IMR-90 (cell line): ENCODE measurements around the gene KLHL25. TPM values are rescaled to one million over a fixed set of nuclear protein-coding genes. Genes with fewer than 3 reads are reported as not detected.

Experiments
- ATAC-seq: fragments of 200-7000 bp; cut with Tn5 transposase; 2 replicates; pipeline ENCODE4 v1.9.1; 2020; ENCODE audit warnings: low read depth, mild to moderate bottlenecking, moderate library complexity
- BruUV-seq: library from RNA; stranded (reverse); fragments of 400-500 nt; replicated peaks from 2 replicates; lab custom pipeline; 2021; lab: Mats Ljungman, UMichigan
- CTCF ChIA-PET: fragments of 300-600 bp; formaldehyde crosslinking; extraction: SDS; loops from one replicate; lab custom pipeline; 2021; ENCODE audit warnings: antibody characterized with exemption; lab: Yijun Ruan, JAX
- POLR2A ChIA-PET: fragments of 300-600 bp; sonication (Branson Sonifier 250); formaldehyde crosslinking; loops from one replicate; lab custom pipeline; 2022; ENCODE audit warnings: antibody characterized with exemption; ENCODE audit not compliant: unreplicated experiment; lab: Charles Lee
- DNase-seq: peaks from one replicate; pipeline ENCODE4 v3.0.0; 2013
- H2AFZ ChIP-seq: replicated peaks from 2 replicates; pipeline ENCODE3; 2013; ENCODE audit warnings: low read length, mild to moderate bottlenecking; ENCODE audit not compliant: poor library complexity
- H2AK5ac ChIP-seq: 2 replicates; pipeline ENCODE4 v1.6.1; 2013; ENCODE audit warnings: low read depth, low read length, inconsistent platforms
- H2AK9ac ChIP-seq: replicated peaks from 2 replicates; pipeline ENCODE3; 2013; ENCODE audit warnings: mild to moderate bottlenecking, low read depth, low read length, moderate library complexity; ENCODE audit not compliant: poor library complexity
- H2BK120ac ChIP-seq: 2 replicates; pipeline ENCODE4 v1.6.1; 2013; ENCODE audit warnings: low read depth, low read length, inconsistent platforms
- H2BK15ac ChIP-seq: 3 replicates; pipeline ENCODE4 v1.6.1; 2013; ENCODE audit warnings: low read depth, low read length, inconsistent platforms
- H2BK20ac ChIP-seq: 2 replicates; pipeline ENCODE4 v1.6.1; 2013; ENCODE audit warnings: low read depth, mild to moderate bottlenecking, inconsistent platforms, low read length, moderate library complexity
- H2BK5ac ChIP-seq: 2 replicates; pipeline ENCODE4 v1.6.1; 2013; ENCODE audit warnings: mild to moderate bottlenecking, low read depth, low read length, inconsistent platforms; ENCODE audit not compliant: poor library complexity, severe bottlenecking
- H3K14ac ChIP-seq: replicated peaks from 2 replicates; pipeline ENCODE4 v1.6.1; 2013; ENCODE audit warnings: low read depth, low read length, inconsistent platforms
- H3K18ac ChIP-seq: 2 replicates; pipeline ENCODE4 v1.6.1; 2013; ENCODE audit warnings: low read depth, low read length, control low read depth
- H3K23ac ChIP-seq: 2 replicates; pipeline ENCODE4 v1.6.1; 2013; ENCODE audit warnings: low read depth, low read length, inconsistent platforms
- H3K27ac ChIP-seq: 2 replicates; pipeline ENCODE4 v1.5.1; 2013; ENCODE audit warnings: mild to moderate bottlenecking, control low read depth, low read length; ENCODE audit not compliant: insufficient read depth
- H3K27me3 ChIP-seq: 2 replicates; pipeline ENCODE4 v1.6.1; 2013; ENCODE audit warnings: low read length; ENCODE audit not compliant: control insufficient read depth, insufficient read depth
- H3K36me3 ChIP-seq: 2 replicates; pipeline ENCODE4 v1.6.1; 2013; ENCODE audit warnings: low read length, mixed read lengths; ENCODE audit not compliant: control insufficient read depth, insufficient read depth
- H3K4ac ChIP-seq: 2 replicates; pipeline ENCODE4 v1.6.1; 2013; ENCODE audit warnings: low read depth, low read length, inconsistent platforms
- H3K4me1 ChIP-seq: 2 replicates; pipeline ENCODE4 v1.6.1; 2013; ENCODE audit warnings: low read length, mixed read lengths; ENCODE audit not compliant: control insufficient read depth, insufficient read depth
- H3K4me2 ChIP-seq: 2 replicates; pipeline ENCODE4 v1.6.1; 2013; ENCODE audit warnings: low read depth, mild to moderate bottlenecking, control low read depth, low read length, moderate library complexity
- H3K4me3 ChIP-seq: 2 replicates; pipeline ENCODE4 v1.5.1; 2013; ENCODE audit warnings: low read depth, mild to moderate bottlenecking, control low read depth, low read length, moderate library complexity; ENCODE audit not compliant: insufficient read depth
- H3K56ac ChIP-seq: 2 replicates; pipeline ENCODE4 v1.6.1; 2013; ENCODE audit warnings: low read length, inconsistent platforms; ENCODE audit not compliant: insufficient read depth; ENCODE audit errors: extremely low read depth
- H3K79me1 ChIP-seq, 2 experiments: 2 replicates each; pipeline ENCODE4 v1.6.1; 2013; ENCODE audit warnings: low read length in 2 of 2, inconsistent platforms in 1 of 2, low read depth in 1 of 2
- H3K9ac ChIP-seq: 2 replicates; pipeline ENCODE4 v1.6.1; 2013; ENCODE audit warnings: low read depth, low read length, control low read depth
- H3K9me1 ChIP-seq: 2 replicates; pipeline ENCODE4 v1.6.1; 2013; ENCODE audit warnings: low read length, inconsistent platforms; ENCODE audit not compliant: insufficient read depth
- H3K9me3 ChIP-seq: 2 replicates; pipeline ENCODE4 v1.6.1; 2013; ENCODE audit warnings: low read length; ENCODE audit not compliant: control insufficient read depth, insufficient read depth
- H4K20me1 ChIP-seq: 2 replicates; pipeline ENCODE4 v1.6.1; 2013; ENCODE audit warnings: low read length, inconsistent platforms; ENCODE audit not compliant: insufficient read depth
- H4K5ac ChIP-seq: 2 replicates; pipeline ENCODE4 v1.6.1; 2013; ENCODE audit warnings: mild to moderate bottlenecking, low read depth, low read length, control low read depth
- H4K8ac ChIP-seq, 2 experiments: 2 replicates each; pipeline ENCODE4 v1.6.1; 2013; ENCODE audit warnings: low read depth in 2 of 2, low read length in 2 of 2, control low read depth in 1 of 2, inconsistent platforms in 1 of 2
- H4K91ac ChIP-seq: 2 replicates; pipeline ENCODE4 v1.6.1; 2013; ENCODE audit warnings: low read depth, low read length, inconsistent platforms; ENCODE audit not compliant: insufficient read depth
- BHLHE40 ChIP-seq: fragments of 150-350 bp; IDR thresholded peaks from 2 replicates; pipeline ENCODE4 v1.6.1; 2016; ENCODE audit warnings: mild to moderate bottlenecking, low read depth, low read length
- CEBPB ChIP-seq: IDR thresholded peaks from 2 replicates; pipeline ENCODE4 v1.6.1; 2012; ENCODE audit warnings: low read depth, low read length, improper control_type of control experiment
- CHD1 ChIP-seq: IDR thresholded peaks from 2 replicates; pipeline ENCODE4 v1.6.1; 2012; ENCODE audit warnings: low read depth, low read length, improper control_type of control experiment
- FOS ChIP-seq: fragments of 150-350 bp; IDR thresholded peaks from 2 replicates; pipeline ENCODE4 v1.6.1; 2016; ENCODE audit warnings: low read depth, low read length
- MAFK ChIP-seq: IDR thresholded peaks from 2 replicates; pipeline ENCODE4 v1.6.1; 2012; ENCODE audit warnings: low read depth, low read length, improper control_type of control experiment
- MAZ ChIP-seq: IDR thresholded peaks from 2 replicates; pipeline ENCODE4 v1.6.1; 2012; ENCODE audit warnings: low read depth, mild to moderate bottlenecking, low read length, improper control_type of control experiment, moderate library complexity, borderline replicate concordance
- MXI1 ChIP-seq: IDR thresholded peaks from 2 replicates; pipeline ENCODE4 v1.6.1; 2012; ENCODE audit warnings: low read depth, mild to moderate bottlenecking, low read length, moderate library complexity, borderline replicate concordance
- NFE2L2 ChIP-seq: fragments of 150-350 bp; IDR thresholded peaks from 2 replicates; pipeline ENCODE4 v1.6.1; 2016; ENCODE audit warnings: low read depth, mild to moderate bottlenecking, low read length
- POLR2A ChIP-seq: IDR thresholded peaks from 2 replicates; pipeline ENCODE4 v1.6.1; 2012; ENCODE audit warnings: mild to moderate bottlenecking, low read depth, low read length
- RAD21 ChIP-seq: IDR thresholded peaks from 2 replicates; pipeline ENCODE4 v1.6.1; 2012; ENCODE audit warnings: low read length, improper control_type of control experiment
- RCOR1 ChIP-seq: IDR thresholded peaks from 2 replicates; pipeline ENCODE4 v1.6.1; 2012; ENCODE audit warnings: mild to moderate bottlenecking, low read length, improper control_type of control experiment; ENCODE audit not compliant: insufficient replicate concordance
- RFX5 ChIP-seq: IDR thresholded peaks from 2 replicates; pipeline ENCODE4 v1.8.0; 2012; ENCODE audit warnings: low read depth, mild to moderate bottlenecking, low read length, moderate library complexity
- SMC3 ChIP-seq: fragments of 150-350 bp; IDR thresholded peaks from 2 replicates; pipeline ENCODE4 v1.6.1; 2016; ENCODE audit warnings: low read depth, mild to moderate bottlenecking, antibody characterized with exemption, low read length, moderate library complexity
- WGBS, 2 experiments: methylation state at CpG; one replicate each; pipeline versions ENCODE4 v1.1.5 to v1.1.7; 2013; ENCODE audit warnings: missing lambda C conversion rate in 2 of 2; ENCODE audit not compliant: insufficient read length in 1 of 2; ENCODE audit errors: extremely low coverage in 2 of 2; 5-methylcytosine and 5-hydroxymethylcytosine counted together
- dilution Hi-C: fragments of 300-500 bp; cut with HindIII; formaldehyde crosslinking; loops from one replicate; pipeline ENCODE4 v1.14.3; 2018; ENCODE audit warnings: low sequenced_read_pairs; ENCODE audit not compliant: unreplicated experiment
- in situ Hi-C: fragments of 300-500 bp; cut with MboI; formaldehyde crosslinking; loops from 3 replicates; pipeline ENCODE4 v1.14.3; 2019; ENCODE audit warnings: low sequenced_read_pairs, inconsistent platforms, mixed read lengths
- intact Hi-C: fragments of 100-400 bp; cut with micrococcal nuclease; formaldehyde crosslinking; loops from 2 replicates; pipeline ENCODE4 v1.10.0; 2022
- polyA plus RNA-seq, 3 experiments: library from polyadenylated mRNA; depleted of rRNA; stranded (reverse); fragments of >200 nt; gene quantifications; 2 replicates each; pipeline ENCODE4 v1.2.3, GENCODE V29; 2012; ENCODE audit warnings: low replicate concordance in 1 of 3
- total RNA-seq: library from RNA; depleted of rRNA; stranded (reverse); fragments of >200 nt; gene quantifications from 2 replicates; pipeline ENCODE4 v1.2.3, GENCODE V29; 2012
- TF ChIP-seq, protein P1 (sequence below): fragments of 150-350 bp; IDR thresholded peaks from 2 replicates; pipeline ENCODE4 v1.6.1; 2017; ENCODE audit warnings: mild to moderate bottlenecking, antibody characterized with exemption, low read length, low read depth
- TF ChIP-seq, protein P2 (sequence below): fragments of 150-350 bp; IDR thresholded peaks from 2 replicates; pipeline ENCODE4 v1.6.1; 2016; ENCODE audit warnings: low read depth, mild to moderate bottlenecking, low read length, moderate library complexity, borderline replicate concordance
- TF ChIP-seq, protein P3 (sequence below): conservative IDR thresholded peaks from 2 replicates; pipeline ENCODE4 v1.5.1; 2012; ENCODE audit warnings: mild to moderate bottlenecking, low read depth, low read length, improper control_type of control experiment

The KLHL25 gene
- total and polyA plus RNA-seq, 2 of the 4 experiments (the other 2 are of a cell fraction) = 2.7 to 5.6 TPM

DNA sequence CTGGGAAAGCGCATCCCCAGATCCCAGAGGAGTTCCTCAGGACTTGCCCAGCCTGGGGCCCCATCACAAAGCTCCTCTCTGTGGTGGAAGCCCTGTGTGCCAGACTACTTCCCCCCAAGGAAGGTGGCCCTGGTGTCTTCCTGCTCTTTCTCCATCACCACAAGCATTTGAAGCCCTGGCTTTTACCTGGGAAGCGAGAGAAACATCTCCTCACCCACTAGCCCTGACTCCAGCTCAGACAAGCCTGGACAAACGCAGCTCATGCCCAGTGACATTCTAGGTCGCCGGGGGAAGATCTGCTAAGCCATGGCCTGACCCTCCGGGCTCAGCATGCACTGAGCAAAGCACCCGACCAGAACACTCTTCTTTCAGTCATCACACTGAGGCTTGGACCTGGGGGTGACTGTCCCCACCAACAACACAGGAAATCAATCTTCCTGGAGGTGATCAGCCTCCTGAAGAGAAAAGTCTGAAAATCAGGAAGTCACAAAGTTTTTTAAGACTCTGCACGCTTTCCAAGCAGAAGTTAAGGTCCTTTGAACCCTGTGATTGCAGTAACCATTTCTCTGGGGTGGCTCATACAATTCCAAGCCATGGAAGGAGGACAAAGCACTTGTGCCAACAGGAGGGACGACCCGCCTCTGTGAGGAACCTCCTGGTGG, 40.8 kb downstream of the KLHL25 start:
- intact Hi-C loops (no loop called here), dilution Hi-C loops (no loop called here), in situ Hi-C loops (no loop called here)
- no peak overlapping the region for H4K5ac ChIP-seq
- H2BK120ac ChIP-seq = no peak overlapping the region
- DNase-seq (no peak), ATAC-seq (no peak)
- H2BK5ac ChIP-seq = no peak overlapping the region
- WGBS, 2 experiments = 100% methylated on average over 2 of the region's 10 CpGs; no CpG with 5 or more reads in 1 of the 2 experiments
- no peak overlapping the region for H3K23ac ChIP-seq
- H4K8ac ChIP-seq = no peak overlapping the region
- no peaks in the 10 kb centered on the region for H3K79me1 ChIP-seq
- H4K91ac ChIP-seq = no peak overlapping the region
- no peak overlapping the region for H2AFZ ChIP-seq
- POLR2A ChIA-PET = no interaction called here
- no peak overlapping the region for H3K4me2 ChIP-seq
- H3K9ac ChIP-seq = no peak overlapping the region
- CTCF ChIA-PET = no interaction called here
- no peak overlapping the region for H3K14ac ChIP-seq
- no peak overlapping the region for H2BK15ac ChIP-seq
- H3K27ac ChIP-seq = no peak overlapping the region
- no peak overlapping the region for H2AK5ac ChIP-seq
- no peak overlapping the region for H3K4me3 ChIP-seq
- H3K36me3 ChIP-seq = peaks cover 5% of the 10 kb centered on the region; the same call in 1 of the 2 replicates
- no peak for TF ChIP-seq MAZ
- no peak for TF ChIP-seq MXI1
- no peak for TF ChIP-seq BHLHE40
- no peak for TF ChIP-seq NFE2L2
- TF ChIP-seq RCOR1 = no peak
- TF ChIP-seq, protein P1, sequence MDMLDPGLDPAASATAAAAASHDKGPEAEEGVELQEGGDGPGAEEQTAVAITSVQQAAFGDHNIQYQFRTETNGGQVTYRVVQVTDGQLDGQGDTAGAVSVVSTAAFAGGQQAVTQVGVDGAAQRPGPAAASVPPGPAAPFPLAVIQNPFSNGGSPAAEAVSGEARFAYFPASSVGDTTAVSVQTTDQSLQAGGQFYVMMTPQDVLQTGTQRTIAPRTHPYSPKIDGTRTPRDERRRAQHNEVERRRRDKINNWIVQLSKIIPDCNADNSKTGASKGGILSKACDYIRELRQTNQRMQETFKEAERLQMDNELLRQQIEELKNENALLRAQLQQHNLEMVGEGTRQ = no peak
- no peak for TF ChIP-seq POLR2A
- TF ChIP-seq CHD1 = no peak
- TF ChIP-seq MAFK = no peak
- TF ChIP-seq, protein P2, sequence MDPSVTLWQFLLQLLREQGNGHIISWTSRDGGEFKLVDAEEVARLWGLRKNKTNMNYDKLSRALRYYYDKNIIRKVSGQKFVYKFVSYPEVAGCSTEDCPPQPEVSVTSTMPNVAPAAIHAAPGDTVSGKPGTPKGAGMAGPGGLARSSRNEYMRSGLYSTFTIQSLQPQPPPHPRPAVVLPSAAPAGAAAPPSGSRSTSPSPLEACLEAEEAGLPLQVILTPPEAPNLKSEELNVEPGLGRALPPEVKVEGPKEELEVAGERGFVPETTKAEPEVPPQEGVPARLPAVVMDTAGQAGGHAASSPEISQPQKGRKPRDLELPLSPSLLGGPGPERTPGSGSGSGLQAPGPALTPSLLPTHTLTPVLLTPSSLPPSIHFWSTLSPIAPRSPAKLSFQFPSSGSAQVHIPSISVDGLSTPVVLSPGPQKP = no peak
- TF ChIP-seq CEBPB = no peak
- no peak for TF ChIP-seq RAD21
- TF ChIP-seq SMC3 = no peak
- TF ChIP-seq FOS = no peak
- no peak for TF ChIP-seq RFX5
- TF ChIP-seq, protein P3, sequence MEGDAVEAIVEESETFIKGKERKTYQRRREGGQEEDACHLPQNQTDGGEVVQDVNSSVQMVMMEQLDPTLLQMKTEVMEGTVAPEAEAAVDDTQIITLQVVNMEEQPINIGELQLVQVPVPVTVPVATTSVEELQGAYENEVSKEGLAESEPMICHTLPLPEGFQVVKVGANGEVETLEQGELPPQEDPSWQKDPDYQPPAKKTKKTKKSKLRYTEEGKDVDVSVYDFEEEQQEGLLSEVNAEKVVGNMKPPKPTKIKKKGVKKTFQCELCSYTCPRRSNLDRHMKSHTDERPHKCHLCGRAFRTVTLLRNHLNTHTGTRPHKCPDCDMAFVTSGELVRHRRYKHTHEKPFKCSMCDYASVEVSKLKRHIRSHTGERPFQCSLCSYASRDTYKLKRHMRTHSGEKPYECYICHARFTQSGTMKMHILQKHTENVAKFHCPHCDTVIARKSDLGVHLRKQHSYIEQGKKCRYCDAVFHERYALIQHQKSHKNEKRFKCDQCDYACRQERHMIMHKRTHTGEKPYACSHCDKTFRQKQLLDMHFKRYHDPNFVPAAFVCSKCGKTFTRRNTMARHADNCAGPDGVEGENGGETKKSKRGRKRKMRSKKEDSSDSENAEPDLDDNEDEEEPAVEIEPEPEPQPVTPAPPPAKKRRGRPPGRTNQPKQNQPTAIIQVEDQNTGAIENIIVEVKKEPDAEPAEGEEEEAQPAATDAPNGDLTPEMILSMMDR = no peak
- no peak overlapping the region for H2AK9ac ChIP-seq
- no peaks in the 10 kb centered on the region for H3K4me1 ChIP-seq
- H3K18ac ChIP-seq = no peak overlapping the region
- no peak overlapping the region for H2BK20ac ChIP-seq
- no peaks in the 10 kb centered on the region for H4K20me1 ChIP-seq
- no peaks in the 10 kb centered on the region for H3K27me3 ChIP-seq
- H3K9me3 ChIP-seq = no peaks in the 10 kb centered on the region
- no TSS peak for BruUV-seq
- no peak overlapping the region for H3K56ac ChIP-seq
- no peaks in the 10 kb centered on the region for H3K9me1 ChIP-seq
- no peak overlapping the region for H3K4ac ChIP-seq
